ENCODE results near the gene ST8SIA2. TPM values are rescaled to one million over a fixed set of nuclear protein-coding genes. Genes with fewer than 3 reads are reported as not detected.

ST8SIA2 gene
- total RNA-seq, 2 donors from 2014 or later: 0.35 to 0.37 TPM

GRCh38 chr15:92416557-92416956, 22.9 kb downstream of the ST8SIA2 start:
- no peak for DNase-seq (ENCODE audit: low spot score)
- no peaks in the 10 kb centered on the region for H3K4me1 ChIP-seq
- no peaks in the 10 kb centered on the region for H3K27me3 ChIP-seq
- no peaks in the 10 kb centered on the region for H3K36me3 ChIP-seq
- H3K27ac ChIP-seq: no peak overlapping the region
- H3K9me3 ChIP-seq: no peaks in the 10 kb centered on the region
- TF ChIP-seq CTCF (IDR thresholded peaks at IDR 0.05): no peak
- H3K4me3 ChIP-seq: no peak overlapping the region

- Histone ChIP-seq H3K27ac (no peak overlapping the region), H3K4me3 (no peak overlapping the region), H3K4me1 (no peaks in the 10 kb centered on the region), H3K9me3 (no peaks in the 10 kb centered on the region), H3K27me3 (no peaks in the 10 kb centered on the region), H3K36me3 (no peaks in the 10 kb centered on the region)
- DNase-seq (ENCODE audit: low spot score): no peak
- no peak for TF ChIP-seq CTCF (IDR thresholded peaks at IDR 0.05)
Observed at GRCh38 chr15:92417716-92418115, 24.0 kb downstream of the ST8SIA2 start.

GRCh38 chr15:92418864-92419263, 25.2 kb downstream of the ST8SIA2 start:
- TF ChIP-seq CTCF (IDR thresholded peaks at IDR 0.05): no peak
- Histone ChIP-seq H3K4me3 (no peak overlapping the region), H3K27ac (no peak overlapping the region), H3K9me3 (no peaks in the 10 kb centered on the region), H3K27me3 (no peaks in the 10 kb centered on the region), H3K4me1 (no peaks in the 10 kb centered on the region), H3K36me3 (no peaks in the 10 kb centered on the region)
- no peak for DNase-seq (ENCODE audit: low spot score)

GRCh38 chr15:92421976-92422375, 28.3 kb downstream of the ST8SIA2 start:
- no peak for TF ChIP-seq CTCF (IDR thresholded peaks at IDR 0.05)
- Histone ChIP-seq H3K4me3 (no peak overlapping the region), H3K4me1 (no peaks in the 10 kb centered on the region), H3K36me3 (no peaks in the 10 kb centered on the region), H3K27ac (no peak overlapping the region), H3K9me3 (no peaks in the 10 kb centered on the region), H3K27me3 (no peaks in the 10 kb centered on the region)
- DNase-seq (ENCODE audit: low spot score): no peak

- no peak for DNase-seq (ENCODE audit: low spot score)
- no peak overlapping the region for H3K27ac ChIP-seq
- TF ChIP-seq CTCF (IDR thresholded peaks at IDR 0.05): no peak
- H3K36me3 ChIP-seq: no peaks in the 10 kb centered on the region
- H3K9me3 ChIP-seq: no peaks in the 10 kb centered on the region
- H3K27me3 ChIP-seq: no peaks in the 10 kb centered on the region
- H3K4me1 ChIP-seq: no peaks in the 10 kb centered on the region
- H3K4me3 ChIP-seq: no peak overlapping the region
Observed at GRCh38 chr15:92425578-92426225, 32.0 kb downstream of the ST8SIA2 start.
